HG03060 (cell line): ENCODE measurements around the gene LACTB.

Experiments
- ATAC-seq: cut with Tn5 transposase; IDR thresholded peaks from one replicate; pipeline ENCODE4 v1.9.1; 2021; ENCODE audit warnings: low read depth, moderate number of reproducible peaks; ENCODE audit not compliant: unreplicated experiment

Gene LACTB

DNA sequence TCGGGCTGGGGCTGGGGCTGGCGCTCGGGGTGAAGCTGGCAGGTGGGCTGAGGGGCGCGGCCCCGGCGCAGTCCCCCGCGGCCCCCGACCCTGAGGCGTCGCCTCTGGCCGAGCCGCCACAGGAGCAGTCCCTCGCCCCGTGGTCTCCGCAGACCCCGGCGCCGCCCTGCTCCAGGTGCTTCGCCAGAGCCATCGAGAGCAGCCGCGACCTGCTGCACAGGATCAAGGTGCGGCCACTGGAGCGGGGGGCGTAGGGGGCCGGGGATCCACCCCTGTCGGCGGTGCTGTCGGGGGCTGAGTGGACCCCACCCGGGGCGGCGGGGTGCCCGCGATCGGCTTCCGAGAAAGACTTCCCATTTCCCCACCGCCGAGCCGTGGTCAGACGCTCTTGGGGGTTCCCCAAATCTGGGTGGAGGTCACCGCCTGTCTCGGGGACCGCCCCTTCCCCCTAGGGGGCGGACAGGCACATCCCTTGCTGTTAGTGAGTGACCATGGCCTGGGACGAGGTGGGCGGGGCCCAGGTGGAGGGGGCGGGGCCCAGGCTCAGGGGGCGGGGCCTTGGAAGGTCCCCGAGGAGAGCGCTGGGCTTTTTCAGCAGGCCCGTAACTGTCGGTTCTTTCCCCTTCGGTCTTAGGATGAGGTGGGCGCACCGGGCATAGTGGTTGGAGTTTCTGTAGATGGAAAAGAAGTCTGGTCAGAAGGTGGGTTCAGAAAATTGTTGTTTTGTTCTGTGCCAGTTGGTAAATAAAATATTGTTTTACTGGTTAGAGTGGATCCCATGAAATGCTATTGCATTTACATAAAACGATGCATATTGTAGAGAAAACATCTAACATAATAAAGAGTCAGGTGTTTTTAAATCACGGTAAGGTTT, 578 bp downstream of the LACTB start:
- ATAC-seq = peak; percentile 81

- no peak for ATAC-seq
Observed at GRCh38 chr15:63124506-63124905, 2.8 kb downstream of the LACTB start.

DNA sequence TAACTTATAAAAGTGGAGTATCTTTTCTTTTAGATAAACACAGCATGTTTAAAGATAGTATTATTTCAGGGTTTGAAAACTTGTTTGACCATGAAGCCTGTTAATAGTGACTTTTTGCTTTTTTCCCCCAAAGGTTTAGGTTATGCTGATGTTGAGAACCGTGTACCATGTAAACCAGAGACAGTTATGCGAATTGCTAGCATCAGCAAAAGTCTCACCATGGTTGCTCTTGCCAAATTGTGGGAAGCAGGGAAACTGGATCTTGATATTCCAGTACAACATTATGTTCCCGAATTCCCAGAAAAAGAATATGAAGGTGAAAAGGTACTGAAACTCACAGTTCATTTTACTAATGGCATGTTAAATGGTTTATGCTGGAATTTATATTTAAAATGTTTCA, 5.1 kb downstream of the LACTB start:
- ATAC-seq = no peak

- ATAC-seq = no peak
Observed at GRCh38 chr15:63133786-63134185, 12.1 kb downstream of the LACTB start.

GRCh38 chr15:63134245-63134985, 12.8 kb downstream of the LACTB start:
- no peak for ATAC-seq

DNA sequence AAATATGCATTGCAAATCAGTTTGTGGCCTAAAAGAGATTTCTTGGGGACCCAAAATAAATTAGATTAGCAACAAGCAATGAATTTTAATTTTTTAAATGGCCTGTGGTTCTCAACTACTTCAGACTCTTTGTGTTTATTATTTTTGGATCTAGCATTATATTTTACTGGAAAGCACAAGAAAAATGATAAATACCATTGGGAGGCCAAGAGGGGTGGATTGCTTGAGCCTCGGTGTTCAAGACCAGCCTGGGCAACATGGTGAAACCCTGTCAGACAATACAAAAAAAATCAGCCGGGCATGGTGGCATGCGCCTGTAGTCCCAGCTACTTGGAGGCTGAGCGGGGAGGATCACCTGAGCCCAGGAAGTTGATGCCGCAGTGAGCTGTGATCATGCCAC, 13.6 kb downstream of the LACTB start:
- no peak for ATAC-seq

DNA sequence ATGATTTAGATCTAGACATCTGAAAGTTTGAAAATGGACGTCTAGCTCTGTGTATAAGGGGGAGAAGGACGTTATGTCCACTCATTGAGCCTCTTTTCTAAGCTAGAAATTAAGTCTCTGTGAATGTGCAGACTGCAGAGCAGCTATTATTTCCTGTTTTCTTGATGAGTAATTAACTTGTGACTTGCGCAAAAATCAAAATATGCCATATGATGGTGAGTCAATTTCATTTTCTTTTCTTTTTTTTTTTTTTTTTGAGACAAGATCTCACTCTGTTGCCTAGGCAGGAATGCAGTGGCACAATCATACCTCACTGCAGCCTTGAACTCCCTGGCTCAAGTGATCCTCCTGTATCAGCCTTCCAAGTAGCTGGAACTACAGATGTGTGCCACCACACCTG, 14.1 kb downstream of the LACTB start:
- no peak for ATAC-seq

DNA sequence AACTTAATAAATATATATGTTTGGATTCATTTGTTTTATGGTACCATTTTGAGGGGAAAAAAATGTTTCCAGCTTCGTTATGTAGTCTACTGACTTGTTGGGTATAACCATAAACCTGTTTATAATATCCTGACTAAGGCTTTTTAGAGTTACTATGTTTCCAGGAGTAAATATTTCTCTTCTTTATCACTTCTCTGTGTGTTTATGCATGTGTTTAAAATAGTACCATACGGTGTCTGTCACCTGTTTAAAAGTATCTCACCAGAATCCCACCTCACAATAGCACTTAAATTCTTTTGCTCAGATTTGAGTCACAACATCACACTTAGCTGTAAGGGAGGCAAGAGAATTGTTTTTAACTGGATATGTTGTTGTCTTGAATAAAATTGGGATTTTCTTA, 15.1 kb downstream of the LACTB start:
- no peak for ATAC-seq

GRCh38 chr15:63140936-63141335, 19.3 kb downstream of the LACTB start:
- ATAC-seq = no peak

GRCh38 chr15:63145426-63145825, 23.8 kb downstream of the LACTB start:
- no peak for ATAC-seq

GRCh38 chr15:63146684-63147083, 25.0 kb downstream of the LACTB start:
- ATAC-seq = no peak

DNA sequence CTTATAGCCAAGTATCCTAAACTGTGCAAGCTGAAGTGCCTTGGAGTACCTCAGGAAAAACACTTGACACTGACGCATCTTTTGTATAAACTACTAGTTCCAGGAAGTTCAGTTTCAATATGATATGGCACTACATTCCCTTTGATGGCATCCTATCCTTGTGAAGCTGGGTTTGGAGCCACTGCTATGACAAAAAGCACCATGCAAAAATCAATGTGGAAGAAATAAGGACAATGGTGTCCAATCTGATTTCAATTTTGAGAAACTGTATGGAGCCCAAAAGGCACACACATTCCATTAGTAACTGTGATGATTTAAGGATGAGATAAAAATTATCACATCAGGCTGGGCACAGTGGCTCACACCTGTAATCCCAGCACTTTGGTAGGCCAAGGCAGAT, 30.0 kb downstream of the LACTB start:
- no peak for ATAC-seq

DNA sequence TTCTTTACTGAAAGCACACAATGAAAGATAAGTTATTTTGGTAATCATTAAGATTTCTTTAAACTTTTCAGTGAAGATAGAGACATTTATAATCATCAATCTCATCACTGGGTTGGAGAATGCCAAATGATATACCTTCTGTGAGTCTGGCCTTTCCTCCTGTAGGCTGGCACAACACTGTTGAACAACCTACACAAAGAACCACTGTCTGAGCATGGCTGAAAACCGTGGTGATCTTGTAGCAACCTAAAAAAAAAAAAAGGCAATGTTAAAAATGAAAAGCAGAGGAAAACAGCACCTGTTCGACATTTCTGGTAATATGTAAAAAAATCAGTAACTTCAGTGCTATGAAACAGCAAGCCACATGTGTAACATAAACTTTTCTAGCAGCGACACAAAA, 33.8 kb downstream of the LACTB start:
- no peak for ATAC-seq

- ATAC-seq = no peak
Observed at GRCh38 chr15:63156086-63156710, 34.5 kb downstream of the LACTB start.

DNA sequence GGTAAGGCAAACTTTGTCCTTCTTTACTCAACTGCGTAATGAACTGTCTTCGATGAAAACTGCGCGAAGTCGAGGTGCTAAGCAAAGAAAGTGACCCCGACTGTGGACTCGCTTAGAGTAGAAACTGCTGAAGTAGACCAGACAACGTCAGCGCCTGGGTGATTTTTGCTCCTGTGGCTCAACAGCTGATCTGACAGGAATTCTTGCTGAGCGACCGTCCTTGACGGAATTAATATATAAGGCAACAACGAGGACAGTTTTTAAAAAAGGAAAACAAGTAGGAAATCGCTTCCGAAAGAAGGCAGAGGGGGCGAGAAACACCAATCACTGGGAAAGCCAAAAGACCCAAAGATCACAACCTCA, 35.1 kb downstream of the LACTB start:
- ATAC-seq = no peak

DNA sequence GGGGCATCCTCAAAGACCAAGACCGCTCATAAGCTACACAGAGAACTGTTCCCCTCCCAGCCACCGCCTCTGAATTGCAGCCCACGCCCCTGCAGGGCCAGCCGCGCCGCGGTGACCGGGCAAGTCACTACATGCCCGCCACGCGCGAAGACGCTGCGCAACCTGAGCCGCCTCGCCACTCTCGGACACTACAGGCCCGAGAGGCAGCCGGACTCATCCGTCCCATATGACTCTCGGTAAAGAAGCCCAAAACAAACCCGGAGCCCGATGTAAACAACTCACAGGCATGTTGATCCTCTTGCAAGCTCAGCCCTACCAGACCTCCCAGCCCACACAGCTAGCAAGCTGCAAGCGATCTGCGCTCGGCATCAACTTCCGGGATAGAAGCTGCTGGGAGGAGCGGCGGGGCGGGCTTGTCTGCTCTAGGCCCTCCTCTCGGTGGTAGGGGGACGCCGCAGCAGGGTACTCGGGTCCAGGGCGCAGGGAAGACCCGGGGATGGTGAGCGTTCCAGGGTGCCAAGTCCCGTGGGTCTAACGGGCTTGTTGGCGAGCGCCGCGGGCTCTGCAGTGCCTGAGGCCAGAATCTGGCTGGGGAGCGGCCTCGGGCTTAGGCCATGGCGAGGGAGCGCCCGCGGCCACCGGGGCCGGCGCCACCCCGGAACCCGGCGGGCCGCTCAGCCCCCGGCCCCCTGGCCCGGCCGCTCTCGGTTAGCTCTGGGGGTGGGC, 35.6 kb downstream of the LACTB start, which contains the start of gene RPS27L:
Gene RPS27L, minus strand, starts transcription at position 360 of the 726 bp plus-strand sequence. Its CDS starts 72 bp downstream, at position 288.
- peak; percentile 70 for ATAC-seq

- peak; percentile 3 for ATAC-seq
Observed at GRCh38 chr15:63157891-63158431, 36.3 kb downstream of the LACTB start.

DNA sequence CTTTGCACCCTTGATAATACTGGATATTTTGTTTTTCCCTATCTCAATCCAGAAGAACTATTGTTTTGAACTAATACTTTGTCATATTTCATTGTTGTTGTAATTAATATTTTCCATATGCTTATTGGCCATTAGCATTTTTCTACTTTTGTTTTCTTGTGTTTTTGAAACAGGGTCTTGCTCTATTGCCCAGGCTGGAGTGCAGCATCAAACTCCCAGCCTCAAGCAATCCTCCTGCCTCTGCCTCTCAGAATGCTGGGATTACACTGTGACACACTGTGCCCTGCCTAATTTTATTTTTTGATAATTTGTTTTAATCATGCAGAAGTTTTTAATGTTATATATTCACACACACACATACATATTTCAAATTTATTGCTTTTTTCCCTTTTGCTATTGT, 39.0 kb downstream of the LACTB start:
- ATAC-seq = no peak

DNA sequence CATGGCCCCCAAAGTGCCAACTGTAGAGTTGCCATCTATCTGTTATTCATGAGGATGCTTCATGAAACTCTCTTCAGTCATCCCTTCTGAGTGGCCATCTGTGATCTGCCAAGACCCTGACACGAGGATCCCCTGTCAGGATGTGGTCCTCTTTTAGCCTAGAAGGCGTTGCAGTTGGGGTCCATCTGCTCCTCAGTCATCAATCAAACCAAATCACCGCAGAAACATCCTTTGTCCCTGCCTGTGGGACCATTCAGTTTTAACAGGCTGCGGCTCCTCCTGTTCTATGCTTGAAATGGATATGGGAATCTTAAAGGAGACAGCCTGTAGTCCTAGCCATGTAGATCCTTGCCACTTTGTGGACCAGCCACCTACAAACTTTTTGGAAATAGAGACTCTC, 41.6 kb downstream of the LACTB start:
- no peak for ATAC-seq

- no peak for ATAC-seq
Observed at GRCh38 chr15:63165166-63165859, 43.7 kb downstream of the LACTB start.
